ENCODE results near the gene CLMN. TPM values are rescaled to one million over a fixed set of nuclear protein-coding genes. Genes with fewer than 3 reads are reported as not detected.

Gene CLMN
- total and polyA plus RNA-seq, 2 of the 4 experiments (the other 2 are of a cell fraction), result 0.10 to 0.18 TPM

DNA sequence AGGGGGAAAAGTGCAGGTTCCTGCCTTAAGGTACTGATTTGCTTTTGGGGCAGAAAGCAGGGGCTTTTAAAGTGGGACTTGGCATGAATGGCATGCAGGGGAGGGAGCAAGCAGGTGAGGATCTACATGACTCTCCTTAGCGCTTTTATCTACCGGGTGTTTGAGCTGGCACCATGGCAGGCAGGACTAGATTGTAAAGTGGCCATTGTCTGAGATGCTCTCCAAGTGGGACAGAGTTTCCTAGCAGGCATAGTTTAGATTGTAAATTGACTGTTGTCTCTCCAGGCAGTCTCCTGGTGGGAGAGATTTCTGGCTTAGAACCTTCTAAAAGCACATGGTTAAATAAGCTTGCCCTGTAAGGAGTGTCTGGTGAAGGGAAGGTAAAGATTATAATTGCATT is 157.1 kb downstream of the CLMN start:
- no peak overlapping the region for H2AFZ ChIP-seq (replicated peaks; ENCODE audit: low read length, poor library complexity)
- no peak overlapping the region for H2BK15ac ChIP-seq (ENCODE audit: low read depth, low read length)
- H3K36me3 ChIP-seq (ENCODE audit: control insufficient read depth, insufficient read depth, low read length), result no peaks in the 10 kb centered on the region
- H3K4me2 ChIP-seq (ENCODE audit: low read depth, low read length), result no peak overlapping the region
- CTCF ChIA-PET, result no interaction called here
- H4K5ac ChIP-seq (ENCODE audit: low read depth, low read length), result no peak overlapping the region
- no peak overlapping the region for H3K23ac ChIP-seq (ENCODE audit: low read depth, low read length)
- no peak overlapping the region for H3K4me3 ChIP-seq (ENCODE audit: insufficient read depth, low read depth, low read length)
- no peak overlapping the region for H3K9ac ChIP-seq (ENCODE audit: low read depth, low read length)
- H2BK5ac ChIP-seq (ENCODE audit: low read depth, low read length, poor library complexity, severe bottlenecking), result no peak overlapping the region
- TF ChIP-seq POLR2A (IDR thresholded peaks at IDR 0.05; ENCODE audit: low read depth, low read length), result no peak
- no peak for TF ChIP-seq FOS (IDR thresholded peaks at IDR 0.05; ENCODE audit: low read depth, low read length)
- TF ChIP-seq RFX5 (IDR thresholded peaks at IDR 0.05; ENCODE audit: low read depth, low read length), result no peak
- no peak for TF ChIP-seq CHD1 (IDR thresholded peaks at IDR 0.05; ENCODE audit: low read depth, low read length)
- no peak for TF ChIP-seq CEBPB (IDR thresholded peaks at IDR 0.05; ENCODE audit: low read depth, low read length)
- no peak for TF ChIP-seq RAD21 (IDR thresholded peaks at IDR 0.05; ENCODE audit: low read length)
- TF ChIP-seq, protein P1, sequence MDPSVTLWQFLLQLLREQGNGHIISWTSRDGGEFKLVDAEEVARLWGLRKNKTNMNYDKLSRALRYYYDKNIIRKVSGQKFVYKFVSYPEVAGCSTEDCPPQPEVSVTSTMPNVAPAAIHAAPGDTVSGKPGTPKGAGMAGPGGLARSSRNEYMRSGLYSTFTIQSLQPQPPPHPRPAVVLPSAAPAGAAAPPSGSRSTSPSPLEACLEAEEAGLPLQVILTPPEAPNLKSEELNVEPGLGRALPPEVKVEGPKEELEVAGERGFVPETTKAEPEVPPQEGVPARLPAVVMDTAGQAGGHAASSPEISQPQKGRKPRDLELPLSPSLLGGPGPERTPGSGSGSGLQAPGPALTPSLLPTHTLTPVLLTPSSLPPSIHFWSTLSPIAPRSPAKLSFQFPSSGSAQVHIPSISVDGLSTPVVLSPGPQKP (IDR thresholded peaks at IDR 0.05; ENCODE audit: borderline replicate concordance, low read depth, low read length), result no peak
- no peak for TF ChIP-seq MAZ (IDR thresholded peaks at IDR 0.05; ENCODE audit: borderline replicate concordance, low read depth, low read length)
- no peak for TF ChIP-seq BHLHE40 (IDR thresholded peaks at IDR 0.05; ENCODE audit: low read depth, low read length)
- TF ChIP-seq CTCF (conservative IDR thresholded peaks at IDR 0.05; ENCODE audit: low read depth, low read length), result no peak
- no peak for TF ChIP-seq MXI1 (IDR thresholded peaks at IDR 0.05; ENCODE audit: borderline replicate concordance, low read depth, low read length)
- TF ChIP-seq SMC3 (IDR thresholded peaks at IDR 0.05; ENCODE audit: low read depth, low read length), result no peak
- TF ChIP-seq MAFK (IDR thresholded peaks at IDR 0.05; ENCODE audit: low read depth, low read length), result no peak
- TF ChIP-seq NFE2L2 (IDR thresholded peaks at IDR 0.05; ENCODE audit: low read depth, low read length), result no peak
- dilution Hi-C loops (cut with HindIII; ENCODE audit: low sequenced_read_pairs, unreplicated experiment), result no loop called here
- H3K4me1 ChIP-seq (ENCODE audit: control insufficient read depth, insufficient read depth, low read length), result peaks cover 2% of the 10 kb centered on the region; the same call in 1 of the 2 replicates
- intact Hi-C loops (cut with micrococcal nuclease), result no loop called here
- H2BK120ac ChIP-seq (ENCODE audit: low read depth, low read length), result no peak overlapping the region
- no peak overlapping the region for H3K18ac ChIP-seq (ENCODE audit: low read depth, low read length)
- no peaks in the 10 kb centered on the region for H3K9me1 ChIP-seq (ENCODE audit: insufficient read depth, low read length)
- no peak overlapping the region for H2AK5ac ChIP-seq (ENCODE audit: low read depth, low read length)
- WGBS, 2 experiments (ENCODE audit: extremely low coverage in 2 of 2, insufficient read length in 1 of 2), result no CpG with 5 or more reads among the region's 2 CpGs
- no peak overlapping the region for H4K91ac ChIP-seq (ENCODE audit: insufficient read depth, low read depth, low read length)
- no peak for ATAC-seq (ENCODE audit: low read depth)
- H3K27me3 ChIP-seq (ENCODE audit: control insufficient read depth, insufficient read depth, low read length), result no peaks in the 10 kb centered on the region
- in situ Hi-C loops (cut with MboI; ENCODE audit: low sequenced_read_pairs), result no loop called here
- H3K9me3 ChIP-seq (ENCODE audit: control insufficient read depth, insufficient read depth, low read length), result no peaks in the 10 kb centered on the region
- no peak overlapping the region for H4K8ac ChIP-seq (ENCODE audit: low read depth in 2 of 2, low read length in 2 of 2)
- POLR2A ChIA-PET (ENCODE audit: unreplicated experiment), result no interaction called here
- H2AK9ac ChIP-seq (replicated peaks; ENCODE audit: low read depth, low read length, poor library complexity), result no peak overlapping the region
- BruUV-seq (replicated peaks), result no TSS peak
- peaks cover 0 to 6% of the 10 kb centered on the region in 2 experiments; a peak in 1 of 4 replicates for H3K79me1 ChIP-seq (ENCODE audit: low read depth in 1 of 2, low read length in 2 of 2)
- H2BK20ac ChIP-seq (ENCODE audit: low read depth, low read length), result no peak overlapping the region
- no peak for DNase-seq
- no peak overlapping the region for H3K14ac ChIP-seq (replicated peaks; ENCODE audit: low read depth, low read length)
- no peak overlapping the region for H3K56ac ChIP-seq (ENCODE audit: extremely low read depth, insufficient read depth, low read length)
- H4K20me1 ChIP-seq (ENCODE audit: insufficient read depth, low read length), result no peaks in the 10 kb centered on the region
- H3K27ac ChIP-seq (ENCODE audit: insufficient read depth, low read length), result no peak overlapping the region
- no peak overlapping the region for H3K4ac ChIP-seq (ENCODE audit: low read depth, low read length)

Data from IMR-90 (cell line).